Effector memory CD4-positive, alpha-beta T cell (primary cell): ENCODE results near the gene PCDHGB1.
A peak's percentile ranks its signal among the peaks of the same experiment; 100 is the strongest.
"Not testable (repeated sequence)": the region's sequence is repeated elsewhere in the genome, so short reads cannot be mapped to it uniquely, and the experiment has no call there.

Experiments
- DNase-seq, 3 donors: peaks; one replicate each; pipeline ENCODE4 v3.0.0-alpha.2; 2020
- H3K27ac ChIP-seq: 2 replicates; pipeline ENCODE4 v1.7.0; 2013; ENCODE audit warnings: mild to moderate bottlenecking, low read length, moderate library complexity; ENCODE audit not compliant: insufficient read depth, poor library complexity, severe bottlenecking
- H3K27me3 ChIP-seq: replicated peaks from 2 replicates; pipeline ENCODE4 v1.7.0; 2013; ENCODE audit warnings: mild to moderate bottlenecking, low read length; ENCODE audit not compliant: insufficient read depth, control insufficient read depth, poor library complexity, severe bottlenecking
- H3K36me3 ChIP-seq: 2 replicates; pipeline ENCODE4 v1.7.0; 2013; ENCODE audit warnings: mild to moderate bottlenecking, low read length, moderate library complexity; ENCODE audit not compliant: control insufficient read depth, insufficient read depth
- H3K4me1 ChIP-seq: 2 replicates; pipeline ENCODE4 v1.7.0; 2013; ENCODE audit warnings: low read length, mild to moderate bottlenecking; ENCODE audit not compliant: control insufficient read depth, insufficient read depth, poor library complexity, severe bottlenecking
- H3K4me3 ChIP-seq: 2 replicates; pipeline ENCODE4 v1.7.0; 2013; ENCODE audit warnings: low read length, low read depth, mild to moderate bottlenecking; ENCODE audit not compliant: insufficient read depth, poor library complexity, severe bottlenecking
- H3K9me3 ChIP-seq: 2 replicates; pipeline ENCODE4 v1.7.0; 2013; ENCODE audit warnings: mild to moderate bottlenecking, low read length, moderate library complexity; ENCODE audit not compliant: control insufficient read depth

PCDHGB1 gene

DNA sequence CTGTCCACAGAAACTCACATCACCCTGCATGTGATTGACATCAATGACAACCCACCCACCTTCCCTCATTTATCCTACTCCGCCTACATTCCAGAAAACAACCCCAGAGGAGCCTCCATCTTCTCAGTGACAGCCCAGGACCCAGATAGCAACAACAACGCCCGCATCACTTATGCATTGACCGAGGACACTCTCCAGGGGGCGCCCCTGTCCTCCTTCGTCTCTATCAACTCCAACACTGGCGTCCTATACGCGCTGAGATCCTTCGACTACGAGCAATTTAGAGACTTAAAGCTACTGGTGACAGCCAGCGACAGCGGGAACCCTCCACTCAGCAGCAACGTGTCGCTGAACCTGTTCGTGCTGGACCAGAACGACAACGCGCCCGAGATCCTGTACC, 4.6 kb upstream of the PCDHGB1 start:
- no peaks in the 10 kb centered on the region for H3K9me3 ChIP-seq

GRCh38 chr5:141346017-141346416, 3.9 kb upstream of the PCDHGB1 start:
- not testable (repeated sequence) for H3K27ac ChIP-seq

More for the DNA sequence above, 4.6 kb upstream of the PCDHGB1 start:
- DNase-seq, result no peak
- H3K27me3 ChIP-seq, result peaks cover 12% of the 10 kb centered on the region
- no peak overlapping the region for H3K4me3 ChIP-seq
- no peaks in the 10 kb centered on the region for H3K4me1 ChIP-seq
- H3K27ac ChIP-seq, result no peak overlapping the region
- no peaks in the 10 kb centered on the region for H3K36me3 ChIP-seq

GRCh38 chr5:141351591-141351990, 1.7 kb downstream of the PCDHGB1 start:
- Histone ChIP-seq H3K9me3 (no peaks in the 10 kb centered on the region), H3K4me3 (no peak overlapping the region), H3K36me3 (no peaks in the 10 kb centered on the region), H3K27ac (no peak overlapping the region), H3K27me3 (peaks cover 8% of the 10 kb centered on the region), H3K4me1 (no peaks in the 10 kb centered on the region)
- no peak for DNase-seq

More at GRCh38 chr5:141346017-141346416, 3.9 kb upstream of the PCDHGB1 start:
- not testable (repeated sequence) for H3K36me3 ChIP-seq, H3K4me3 ChIP-seq, H3K4me1 ChIP-seq, H3K9me3 ChIP-seq, DNase-seq
- peaks cover 12% of the 10 kb centered on the region for H3K27me3 ChIP-seq

- Histone ChIP-seq H3K36me3 (no peaks in the 10 kb centered on the region), H3K27me3 (peaks cover 5% of the 10 kb centered on the region), H3K4me3 (peak within 1 kb of the TSS; percentile 13), H3K27ac (no peak within 1 kb of the TSS), H3K4me1 (no peaks in the 10 kb centered on the region), H3K9me3 (no peaks in the 10 kb centered on the region)
- no peak for DNase-seq
These were observed 5.1 kb downstream of the PCDHGB1 start, which contains the start of gene PCDHGA4 for GRCh38 chr5:141354900-141355469. Gene PCDHGA4 (plus strand): TSS chr5:141355021. CDS start chr5:141355108, 87 bp downstream.

DNA sequence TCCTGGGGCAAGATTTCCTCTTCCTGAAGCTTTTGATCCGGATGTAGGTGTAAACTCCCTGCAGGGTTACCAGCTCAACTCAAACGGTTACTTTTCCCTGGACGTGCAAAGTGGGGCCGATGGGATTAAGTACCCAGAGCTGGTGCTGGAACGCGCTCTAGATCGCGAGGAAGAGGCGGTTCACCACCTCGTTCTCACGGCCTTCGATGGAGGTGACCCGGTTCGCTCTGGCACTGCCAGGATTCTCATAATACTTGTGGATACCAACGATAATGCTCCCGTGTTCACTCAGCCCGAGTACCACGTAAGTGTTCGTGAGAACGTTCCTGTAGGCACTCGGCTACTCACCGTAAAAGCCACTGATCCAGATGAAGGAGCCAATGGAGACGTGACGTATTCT, 5.7 kb downstream of the PCDHGB1 start:
- no peak for DNase-seq
- Histone ChIP-seq H3K36me3 (no peaks in the 10 kb centered on the region), H3K4me3 (no peak overlapping the region), H3K4me1 (no peaks in the 10 kb centered on the region), H3K9me3 (no peaks in the 10 kb centered on the region), H3K27ac (no peak overlapping the region), H3K27me3 (peaks cover 5% of the 10 kb centered on the region)

DNA sequence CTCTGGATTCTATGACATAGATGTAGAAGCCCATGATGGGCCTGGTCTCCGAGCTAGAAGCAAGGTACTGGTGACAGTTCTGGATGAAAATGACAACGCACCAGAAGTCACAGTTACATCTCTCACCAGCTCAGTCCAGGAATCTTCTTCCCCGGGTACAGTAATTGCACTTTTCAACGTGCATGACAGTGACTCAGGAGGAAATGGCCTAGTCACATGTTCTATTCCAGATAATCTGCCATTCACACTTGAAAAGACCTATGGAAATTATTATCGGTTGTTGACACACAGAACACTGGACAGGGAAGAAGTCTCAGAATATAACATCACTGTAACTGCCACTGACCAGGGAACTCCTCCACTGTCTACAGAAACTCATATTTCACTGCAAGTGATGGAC, 6.2 kb downstream of the PCDHGB1 start:
- Histone ChIP-seq H3K27ac (no peak overlapping the region), H3K27me3 (peaks cover 5% of the 10 kb centered on the region), H3K9me3 (no peaks in the 10 kb centered on the region), H3K36me3 (no peaks in the 10 kb centered on the region), H3K4me3 (no peak overlapping the region), H3K4me1 (no peaks in the 10 kb centered on the region)
- DNase-seq, result no peak

DNA sequence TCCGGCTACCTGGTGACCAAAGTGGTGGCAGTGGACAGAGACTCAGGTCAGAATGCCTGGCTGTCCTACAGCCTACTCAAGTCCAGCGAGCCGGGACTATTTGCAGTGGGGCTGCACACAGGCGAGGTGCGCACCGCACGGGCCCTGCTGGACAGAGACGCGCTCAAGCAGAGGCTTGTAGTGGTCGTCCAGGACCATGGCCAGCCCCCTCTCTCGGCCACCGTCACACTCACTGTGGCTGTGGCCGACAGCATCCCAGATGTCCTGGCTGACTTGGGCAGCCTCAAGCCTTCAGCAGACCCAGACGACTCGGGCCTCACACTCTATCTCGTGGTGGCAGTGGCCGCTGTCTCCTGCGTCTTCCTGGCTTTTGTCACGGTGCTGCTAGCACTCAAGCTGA, 7.1 kb downstream of the PCDHGB1 start:
- Histone ChIP-seq H3K36me3 (no peaks in the 10 kb centered on the region), H3K4me1 (no peaks in the 10 kb centered on the region), H3K27me3 (peaks cover 5% of the 10 kb centered on the region), H3K27ac (no peak overlapping the region), H3K4me3 (no peak overlapping the region), H3K9me3 (no peaks in the 10 kb centered on the region)
- no peak for DNase-seq

DNA sequence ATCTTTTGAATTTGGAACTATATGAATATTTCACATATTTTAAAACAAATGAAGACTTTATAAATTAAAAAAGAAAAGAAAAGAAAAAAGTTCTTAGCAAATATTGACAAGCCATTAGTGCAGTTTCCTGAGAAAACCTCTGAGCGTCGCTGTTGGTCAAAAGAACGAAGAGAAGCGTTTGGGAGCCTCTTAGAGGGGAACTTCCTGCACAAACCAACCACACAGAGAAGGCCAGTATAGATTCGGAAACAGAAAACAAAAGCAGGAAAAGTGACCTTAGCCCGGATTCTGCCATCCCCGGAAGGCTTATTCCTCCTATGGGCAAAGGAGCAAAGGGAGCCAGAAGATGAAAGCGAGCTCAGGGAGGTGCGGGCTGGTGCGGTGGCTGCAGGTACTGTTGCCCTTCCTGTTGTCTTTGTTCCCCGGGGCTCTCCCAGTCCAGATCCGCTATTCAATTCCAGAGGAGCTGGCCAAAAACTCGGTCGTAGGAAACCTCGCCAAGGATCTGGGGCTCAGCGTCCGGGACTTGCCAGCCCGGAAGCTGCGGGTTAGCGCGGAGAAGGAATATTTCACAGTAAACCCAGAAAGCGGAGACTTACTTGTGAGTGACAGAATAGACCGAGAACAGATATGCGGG, 10.0 kb downstream of the PCDHGB1 start, which contains the start of gene PCDHGB2:
PCDHGB2 (plus strand) TSS at position 205 of the 637 bp plus-strand sequence; CDS start at position 347, 142 bp downstream.
- peaks cover 4% of the 10 kb centered on the region for H3K27me3 ChIP-seq
- H3K27ac ChIP-seq, result no peak within 1 kb of the TSS
- no peak for DNase-seq
- H3K4me1 ChIP-seq, result no peaks in the 10 kb centered on the region
- H3K9me3 ChIP-seq, result no peaks in the 10 kb centered on the region
- peak within 1 kb of the TSS; percentile 26 for H3K4me3 ChIP-seq
- H3K36me3 ChIP-seq, result no peaks in the 10 kb centered on the region

DNA sequence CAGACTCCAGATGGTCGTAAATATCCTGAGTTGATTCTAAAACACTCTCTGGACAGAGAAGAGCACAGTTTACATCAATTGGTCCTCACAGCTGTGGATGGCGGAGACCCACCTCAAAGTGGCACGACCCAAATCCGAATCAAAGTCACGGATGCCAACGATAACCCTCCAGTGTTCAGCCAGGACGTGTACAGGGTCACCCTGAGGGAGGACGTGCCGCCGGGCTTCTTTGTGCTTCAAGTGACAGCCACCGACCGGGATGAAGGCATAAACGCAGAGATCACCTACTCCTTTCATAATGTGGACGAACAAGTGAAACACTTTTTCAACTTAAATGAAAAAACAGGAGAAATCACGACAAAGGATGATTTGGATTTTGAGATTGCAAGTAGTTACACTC, 10.8 kb downstream of the PCDHGB1 start:
- Histone ChIP-seq H3K4me1 (no peaks in the 10 kb centered on the region), H3K4me3 (no peak overlapping the region), H3K27me3 (peaks cover 10% of the 10 kb centered on the region), H3K27ac (no peak overlapping the region), H3K9me3 (no peaks in the 10 kb centered on the region), H3K36me3 (no peaks in the 10 kb centered on the region)
- DNase-seq, result no peak

GRCh38 chr5:141362719-141363118, 12.8 kb downstream of the PCDHGB1 start:
- H3K4me1 ChIP-seq, result no peaks in the 10 kb centered on the region
- H3K27ac ChIP-seq, result no peak overlapping the region
- H3K9me3 ChIP-seq, result no peaks in the 10 kb centered on the region
- DNase-seq, result no peak
- no peaks in the 10 kb centered on the region for H3K36me3 ChIP-seq
- H3K27me3 ChIP-seq, result peaks cover 19% of the 10 kb centered on the region
- no peak overlapping the region for H3K4me3 ChIP-seq
